PC-9 (cell line): ENCODE data around the gene ZDHHC17. TPM values are rescaled to one million over a fixed set of nuclear protein-coding genes. Genes with fewer than 3 reads are reported as not detected.

Experiments used
- BruUV-seq: library from RNA; stranded (reverse); fragments of 400-500 nt; replicated peaks from 2 replicates; lab custom pipeline; 2021; lab: Mats Ljungman, UMichigan
- CTCF ChIA-PET: fragments of 300-600 bp; sonication (Branson Sonifier 250); formaldehyde crosslinking; loops from one replicate; lab custom pipeline; 2022; ENCODE audit warnings: antibody characterized with exemption; lab: Charles Lee
- POLR2A ChIA-PET: fragments of 300-600 bp; sonication (Branson Sonifier 250); formaldehyde crosslinking; loops from one replicate; lab custom pipeline; 2022; ENCODE audit warnings: antibody characterized with exemption; ENCODE audit not compliant: unreplicated experiment; lab: Charles Lee
- DNase-seq, 2 experiments: peaks; one replicate each; pipeline versions ENCODE4 v3.0.0 to v3.0.0-alpha.2; 2015 to 2022; ENCODE audit warnings: mixed read lengths in 1 of 2
- H2AFZ ChIP-seq: fragments of 200-600 bp; sonication (generic); 2 replicates; pipeline ENCODE4 v1.8.1; 2017; ENCODE audit warnings: antibody characterized with exemption
- H3F3A ChIP-seq: fragments of 200-600 bp; sonication (generic); 2 replicates; pipeline ENCODE4 v1.8.1; 2017; ENCODE audit warnings: antibody characterized with exemption, mild to moderate bottlenecking, low read depth; ENCODE audit not compliant: insufficient read depth
- H3K27ac ChIP-seq: fragments of 200-600 bp; sonication (generic); 2 replicates; pipeline ENCODE4 v1.6.1; 2016; ENCODE audit warnings: mixed run types
- H3K27me3 ChIP-seq: fragments of 200-600 bp; sonication (generic); 2 replicates; pipeline ENCODE4 v1.6.1; 2016; ENCODE audit warnings: low read depth, mixed run types; ENCODE audit not compliant: insufficient read depth
- H3K36me3 ChIP-seq: fragments of 200-600 bp; sonication (generic); 2 replicates; pipeline ENCODE4 v1.6.1; 2016; ENCODE audit warnings: low read depth, mixed run types
- H3K4me1 ChIP-seq: fragments of 200-600 bp; sonication (generic); replicated peaks from 2 replicates; pipeline ENCODE4 v1.6.1; 2016; ENCODE audit warnings: mixed run types; ENCODE audit not compliant: insufficient read depth
- H3K4me2 ChIP-seq: fragments of 200-600 bp; sonication (generic); 2 replicates; pipeline ENCODE4 v1.6.1; 2017; ENCODE audit warnings: mixed run types
- H3K4me3 ChIP-seq: fragments of 200-600 bp; sonication (generic); 2 replicates; pipeline ENCODE4 v1.6.1; 2016; ENCODE audit warnings: mixed run types
- H3K79me2 ChIP-seq: fragments of 200-600 bp; sonication (generic); 2 replicates; pipeline ENCODE4 v1.6.1; 2017; ENCODE audit warnings: low read depth, mixed run types
- H3K9me2 ChIP-seq: fragments of 200-600 bp; sonication (generic); 2 replicates; pipeline ENCODE4 v1.8.1; 2017; ENCODE audit warnings: mild to moderate bottlenecking; ENCODE audit not compliant: insufficient read depth
- H3K9me3 ChIP-seq: fragments of 200-600 bp; sonication (generic); 2 replicates; pipeline ENCODE4 v1.8.1; 2016; ENCODE audit warnings: low read depth; ENCODE audit not compliant: insufficient read depth
- H4K20me1 ChIP-seq: fragments of 200-600 bp; sonication (generic); 2 replicates; pipeline ENCODE4 v1.8.1; 2017; ENCODE audit not compliant: insufficient read depth
- EZH2 ChIP-seq: fragments of 200-600 bp; sonication (generic); IDR thresholded peaks from 2 replicates; pipeline ENCODE4 v1.8.0; 2017; ENCODE audit warnings: antibody characterized with exemption, low read depth
- intact Hi-C: fragments of 100-400 bp; cut with micrococcal nuclease; formaldehyde crosslinking; loops from one replicate; pipeline ENCODE4 v1.10.0; 2022; ENCODE audit not compliant: unreplicated experiment
- total RNA-seq: library from RNA; stranded (reverse); gene quantifications from 2 replicates; pipeline ENCODE4 v1.2.3, GENCODE V29; 2021
- TF ChIP-seq, protein P1 (sequence below): fragments of 200-600 bp; sonication (generic); conservative IDR thresholded peaks from 2 replicates; pipeline ENCODE4 v1.6.1; 2017; ENCODE audit warnings: mixed run types, antibody characterized with exemption, mild to moderate bottlenecking, moderate library complexity

ZDHHC17 gene
- total RNA-seq, 1 experiment from 2014 or later: 24.7 TPM

DNA sequence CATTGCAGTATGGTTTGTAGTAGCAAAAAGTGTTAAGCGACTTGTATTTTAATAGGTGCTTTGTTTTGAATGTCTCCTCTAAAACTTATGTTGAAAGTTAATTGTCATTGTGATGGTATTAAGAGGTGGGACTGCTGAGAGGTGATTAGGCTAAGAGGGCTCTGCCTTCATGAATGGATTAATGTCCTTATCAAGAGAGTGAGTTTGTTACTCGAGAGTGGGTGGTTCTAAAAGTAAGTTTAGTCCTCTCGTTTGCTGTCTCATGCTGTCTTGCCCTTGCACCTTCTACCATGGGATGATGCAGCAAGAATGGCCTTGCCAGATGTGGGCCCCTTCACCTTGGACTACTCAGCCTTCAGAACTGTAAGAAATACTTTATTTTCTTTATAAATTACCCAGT, 17.4 kb downstream of the ZDHHC17 start:
- TF ChIP-seq, protein P1, sequence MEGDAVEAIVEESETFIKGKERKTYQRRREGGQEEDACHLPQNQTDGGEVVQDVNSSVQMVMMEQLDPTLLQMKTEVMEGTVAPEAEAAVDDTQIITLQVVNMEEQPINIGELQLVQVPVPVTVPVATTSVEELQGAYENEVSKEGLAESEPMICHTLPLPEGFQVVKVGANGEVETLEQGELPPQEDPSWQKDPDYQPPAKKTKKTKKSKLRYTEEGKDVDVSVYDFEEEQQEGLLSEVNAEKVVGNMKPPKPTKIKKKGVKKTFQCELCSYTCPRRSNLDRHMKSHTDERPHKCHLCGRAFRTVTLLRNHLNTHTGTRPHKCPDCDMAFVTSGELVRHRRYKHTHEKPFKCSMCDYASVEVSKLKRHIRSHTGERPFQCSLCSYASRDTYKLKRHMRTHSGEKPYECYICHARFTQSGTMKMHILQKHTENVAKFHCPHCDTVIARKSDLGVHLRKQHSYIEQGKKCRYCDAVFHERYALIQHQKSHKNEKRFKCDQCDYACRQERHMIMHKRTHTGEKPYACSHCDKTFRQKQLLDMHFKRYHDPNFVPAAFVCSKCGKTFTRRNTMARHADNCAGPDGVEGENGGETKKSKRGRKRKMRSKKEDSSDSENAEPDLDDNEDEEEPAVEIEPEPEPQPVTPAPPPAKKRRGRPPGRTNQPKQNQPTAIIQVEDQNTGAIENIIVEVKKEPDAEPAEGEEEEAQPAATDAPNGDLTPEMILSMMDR: no peak
- no peak for TF ChIP-seq EZH2
- Histone ChIP-seq H3K9me3 (no peaks in the 10 kb centered on the region), H3K27me3 (no peaks in the 10 kb centered on the region), H3K4me2 (no peak overlapping the region), H3K9me2 (no peaks in the 10 kb centered on the region), H2AFZ (no peak overlapping the region), H3K4me1 (no peaks in the 10 kb centered on the region), H3K4me3 (no peak overlapping the region), H3K36me3 (no peaks in the 10 kb centered on the region), H3K27ac (no peak overlapping the region), H3K79me2 (peaks cover 27% of the 10 kb centered on the region), H4K20me1 (no peaks in the 10 kb centered on the region), H3F3A (no peaks in the 10 kb centered on the region)
- ChIA-PET POLR2A (interaction anchor here (0.6 kb wide), 1 partner anchor 1614 kb away, joined by 4 read pairs; no protein-coding TSS in a partner anchor), CTCF (interaction anchor here (0.6 kb wide), 1 partner anchor 1412 kb away, joined by 3 read pairs; no protein-coding TSS in a partner anchor)
- intact Hi-C loops: no loop called here
- BruUV-seq: no TSS peak
- no peak for DNase-seq

GRCh38 chr12:76782526-76782925, 18.6 kb downstream of the ZDHHC17 start:
- intact Hi-C loops: no loop called here
- Histone ChIP-seq H3F3A (no peaks in the 10 kb centered on the region), H3K79me2 (peaks cover 26% of the 10 kb centered on the region), H3K27me3 (no peaks in the 10 kb centered on the region), H3K4me2 (no peak overlapping the region), H3K36me3 (no peaks in the 10 kb centered on the region), H4K20me1 (no peaks in the 10 kb centered on the region; the same call in 1 of the 2 replicates), H3K4me1 (no peaks in the 10 kb centered on the region), H3K4me3 (no peak overlapping the region), H3K9me2 (no peaks in the 10 kb centered on the region), H2AFZ (no peak overlapping the region), H3K27ac (no peak overlapping the region), H3K9me3 (no peaks in the 10 kb centered on the region)
- ChIA-PET POLR2A (no interaction called here), CTCF (no interaction called here)
- BruUV-seq: no TSS peak
- DNase-seq: no peak
- TF ChIP-seq EZH2: no peak
- TF ChIP-seq, protein P1: no peak

DNA sequence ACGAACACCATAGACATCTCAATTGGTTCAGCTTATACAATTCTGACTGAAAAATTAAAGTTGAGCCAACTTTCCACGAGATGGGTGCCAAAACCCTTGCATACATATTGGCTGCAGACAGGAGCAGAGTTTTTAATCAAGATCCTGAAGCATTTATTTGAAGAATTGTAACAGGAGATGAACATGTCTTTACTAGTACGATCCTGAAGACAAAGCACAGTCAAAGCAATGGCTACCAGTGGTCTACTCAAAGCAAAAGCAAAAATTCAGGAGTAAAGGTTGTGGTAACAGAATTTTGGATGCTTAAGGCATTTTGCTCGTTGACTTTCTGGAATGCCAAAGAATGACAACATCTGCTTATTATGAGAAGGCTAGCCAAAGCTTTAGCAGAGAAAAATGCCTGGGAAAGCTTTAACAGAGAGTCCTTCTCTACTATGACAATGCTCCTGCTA, 20.7 kb downstream of the ZDHHC17 start:
- no peaks in the 10 kb centered on the region; the same call in 1 of the 2 replicates for H4K20me1 ChIP-seq
- H3K36me3 ChIP-seq: no peaks in the 10 kb centered on the region
- H3K4me3 ChIP-seq: no peak overlapping the region
- H3K27me3 ChIP-seq: no peaks in the 10 kb centered on the region
- CTCF ChIA-PET: no interaction called here
- intact Hi-C loops: no loop called here
- no peaks in the 10 kb centered on the region for H3K4me1 ChIP-seq
- H3K9me2 ChIP-seq: no peaks in the 10 kb centered on the region
- POLR2A ChIA-PET: no interaction called here
- TF ChIP-seq, protein P1: no peak
- no peak for TF ChIP-seq EZH2
- H3K27ac ChIP-seq: no peak overlapping the region
- H3K4me2 ChIP-seq: no peak overlapping the region
- H2AFZ ChIP-seq: no peak overlapping the region
- H3K79me2 ChIP-seq: peaks cover 8% of the 10 kb centered on the region; the same call in 1 of the 2 replicates
- BruUV-seq: no TSS peak
- no peaks in the 10 kb centered on the region for H3F3A ChIP-seq
- no peak for DNase-seq
- H3K9me3 ChIP-seq: no peaks in the 10 kb centered on the region
